IMR-90 (cell line): ENCODE data around the gene L1TD1. TPM values are rescaled to one million over a fixed set of nuclear protein-coding genes. Genes with fewer than 3 reads are reported as not detected.

Experiments used
- ATAC-seq: fragments of 200-7000 bp; cut with Tn5 transposase; 2 replicates; pipeline ENCODE4 v1.9.1; 2020; ENCODE audit warnings: low read depth, mild to moderate bottlenecking, moderate library complexity
- BruUV-seq: library from RNA; stranded (reverse); fragments of 400-500 nt; replicated peaks from 2 replicates; lab custom pipeline; 2021; lab: Mats Ljungman, UMichigan
- CTCF ChIA-PET: fragments of 300-600 bp; formaldehyde crosslinking; extraction: SDS; loops from one replicate; lab custom pipeline; 2021; ENCODE audit warnings: antibody characterized with exemption; lab: Yijun Ruan, JAX
- POLR2A ChIA-PET: fragments of 300-600 bp; sonication (Branson Sonifier 250); formaldehyde crosslinking; loops from one replicate; lab custom pipeline; 2022; ENCODE audit warnings: antibody characterized with exemption; ENCODE audit not compliant: unreplicated experiment; lab: Charles Lee
- DNase-seq: peaks from one replicate; pipeline ENCODE4 v3.0.0; 2013
- H2AFZ ChIP-seq: replicated peaks from 2 replicates; pipeline ENCODE3; 2013; ENCODE audit warnings: low read length, mild to moderate bottlenecking; ENCODE audit not compliant: poor library complexity
- H2AK5ac ChIP-seq: 2 replicates; pipeline ENCODE4 v1.6.1; 2013; ENCODE audit warnings: low read depth, low read length, inconsistent platforms
- H2AK9ac ChIP-seq: replicated peaks from 2 replicates; pipeline ENCODE3; 2013; ENCODE audit warnings: mild to moderate bottlenecking, low read depth, low read length, moderate library complexity; ENCODE audit not compliant: poor library complexity
- H2BK120ac ChIP-seq: 2 replicates; pipeline ENCODE4 v1.6.1; 2013; ENCODE audit warnings: low read depth, low read length, inconsistent platforms
- H2BK15ac ChIP-seq: 3 replicates; pipeline ENCODE4 v1.6.1; 2013; ENCODE audit warnings: low read depth, low read length, inconsistent platforms
- H2BK20ac ChIP-seq: 2 replicates; pipeline ENCODE4 v1.6.1; 2013; ENCODE audit warnings: low read depth, mild to moderate bottlenecking, inconsistent platforms, low read length, moderate library complexity
- H2BK5ac ChIP-seq: 2 replicates; pipeline ENCODE4 v1.6.1; 2013; ENCODE audit warnings: mild to moderate bottlenecking, low read depth, low read length, inconsistent platforms; ENCODE audit not compliant: poor library complexity, severe bottlenecking
- H3K14ac ChIP-seq: replicated peaks from 2 replicates; pipeline ENCODE4 v1.6.1; 2013; ENCODE audit warnings: low read depth, low read length, inconsistent platforms
- H3K18ac ChIP-seq: 2 replicates; pipeline ENCODE4 v1.6.1; 2013; ENCODE audit warnings: low read depth, low read length, control low read depth
- H3K23ac ChIP-seq: 2 replicates; pipeline ENCODE4 v1.6.1; 2013; ENCODE audit warnings: low read depth, low read length, inconsistent platforms
- H3K27ac ChIP-seq: 2 replicates; pipeline ENCODE4 v1.5.1; 2013; ENCODE audit warnings: mild to moderate bottlenecking, control low read depth, low read length; ENCODE audit not compliant: insufficient read depth
- H3K27me3 ChIP-seq: 2 replicates; pipeline ENCODE4 v1.6.1; 2013; ENCODE audit warnings: low read length; ENCODE audit not compliant: control insufficient read depth, insufficient read depth
- H3K36me3 ChIP-seq: 2 replicates; pipeline ENCODE4 v1.6.1; 2013; ENCODE audit warnings: low read length, mixed read lengths; ENCODE audit not compliant: control insufficient read depth, insufficient read depth
- H3K4ac ChIP-seq: 2 replicates; pipeline ENCODE4 v1.6.1; 2013; ENCODE audit warnings: low read depth, low read length, inconsistent platforms
- H3K4me1 ChIP-seq: 2 replicates; pipeline ENCODE4 v1.6.1; 2013; ENCODE audit warnings: low read length, mixed read lengths; ENCODE audit not compliant: control insufficient read depth, insufficient read depth
- H3K4me2 ChIP-seq: 2 replicates; pipeline ENCODE4 v1.6.1; 2013; ENCODE audit warnings: low read depth, mild to moderate bottlenecking, control low read depth, low read length, moderate library complexity
- H3K4me3 ChIP-seq: 2 replicates; pipeline ENCODE4 v1.5.1; 2013; ENCODE audit warnings: low read depth, mild to moderate bottlenecking, control low read depth, low read length, moderate library complexity; ENCODE audit not compliant: insufficient read depth
- H3K56ac ChIP-seq: 2 replicates; pipeline ENCODE4 v1.6.1; 2013; ENCODE audit warnings: low read length, inconsistent platforms; ENCODE audit not compliant: insufficient read depth; ENCODE audit errors: extremely low read depth
- H3K79me1 ChIP-seq, 2 experiments: 2 replicates each; pipeline ENCODE4 v1.6.1; 2013; ENCODE audit warnings: low read length in 2 of 2, inconsistent platforms in 1 of 2, low read depth in 1 of 2
- H3K9ac ChIP-seq: 2 replicates; pipeline ENCODE4 v1.6.1; 2013; ENCODE audit warnings: low read depth, low read length, control low read depth
- H3K9me1 ChIP-seq: 2 replicates; pipeline ENCODE4 v1.6.1; 2013; ENCODE audit warnings: low read length, inconsistent platforms; ENCODE audit not compliant: insufficient read depth
- H3K9me3 ChIP-seq: 2 replicates; pipeline ENCODE4 v1.6.1; 2013; ENCODE audit warnings: low read length; ENCODE audit not compliant: control insufficient read depth, insufficient read depth
- H4K20me1 ChIP-seq: 2 replicates; pipeline ENCODE4 v1.6.1; 2013; ENCODE audit warnings: low read length, inconsistent platforms; ENCODE audit not compliant: insufficient read depth
- H4K5ac ChIP-seq: 2 replicates; pipeline ENCODE4 v1.6.1; 2013; ENCODE audit warnings: mild to moderate bottlenecking, low read depth, low read length, control low read depth
- H4K8ac ChIP-seq, 2 experiments: 2 replicates each; pipeline ENCODE4 v1.6.1; 2013; ENCODE audit warnings: low read depth in 2 of 2, low read length in 2 of 2, control low read depth in 1 of 2, inconsistent platforms in 1 of 2
- H4K91ac ChIP-seq: 2 replicates; pipeline ENCODE4 v1.6.1; 2013; ENCODE audit warnings: low read depth, low read length, inconsistent platforms; ENCODE audit not compliant: insufficient read depth
- BHLHE40 ChIP-seq: fragments of 150-350 bp; IDR thresholded peaks from 2 replicates; pipeline ENCODE4 v1.6.1; 2016; ENCODE audit warnings: mild to moderate bottlenecking, low read depth, low read length
- CEBPB ChIP-seq: IDR thresholded peaks from 2 replicates; pipeline ENCODE4 v1.6.1; 2012; ENCODE audit warnings: low read depth, low read length, improper control_type of control experiment
- CHD1 ChIP-seq: IDR thresholded peaks from 2 replicates; pipeline ENCODE4 v1.6.1; 2012; ENCODE audit warnings: low read depth, low read length, improper control_type of control experiment
- ELK1 ChIP-seq: fragments of 150-350 bp; IDR thresholded peaks from 2 replicates; pipeline ENCODE4 v1.6.1; 2016; ENCODE audit warnings: low read depth, mild to moderate bottlenecking, low read length, moderate library complexity, borderline replicate concordance
- MAFK ChIP-seq: IDR thresholded peaks from 2 replicates; pipeline ENCODE4 v1.6.1; 2012; ENCODE audit warnings: low read depth, low read length, improper control_type of control experiment
- MAZ ChIP-seq: IDR thresholded peaks from 2 replicates; pipeline ENCODE4 v1.6.1; 2012; ENCODE audit warnings: low read depth, mild to moderate bottlenecking, low read length, improper control_type of control experiment, moderate library complexity, borderline replicate concordance
- MXI1 ChIP-seq: IDR thresholded peaks from 2 replicates; pipeline ENCODE4 v1.6.1; 2012; ENCODE audit warnings: low read depth, mild to moderate bottlenecking, low read length, moderate library complexity, borderline replicate concordance
- NFE2L2 ChIP-seq: fragments of 150-350 bp; IDR thresholded peaks from 2 replicates; pipeline ENCODE4 v1.6.1; 2016; ENCODE audit warnings: low read depth, mild to moderate bottlenecking, low read length
- POLR2A ChIP-seq: IDR thresholded peaks from 2 replicates; pipeline ENCODE4 v1.6.1; 2012; ENCODE audit warnings: mild to moderate bottlenecking, low read depth, low read length
- RAD21 ChIP-seq: IDR thresholded peaks from 2 replicates; pipeline ENCODE4 v1.6.1; 2012; ENCODE audit warnings: low read length, improper control_type of control experiment
- RCOR1 ChIP-seq: IDR thresholded peaks from 2 replicates; pipeline ENCODE4 v1.6.1; 2012; ENCODE audit warnings: mild to moderate bottlenecking, low read length, improper control_type of control experiment; ENCODE audit not compliant: insufficient replicate concordance
- SMC3 ChIP-seq: fragments of 150-350 bp; IDR thresholded peaks from 2 replicates; pipeline ENCODE4 v1.6.1; 2016; ENCODE audit warnings: low read depth, mild to moderate bottlenecking, antibody characterized with exemption, low read length, moderate library complexity
- USF2 ChIP-seq: fragments of 150-350 bp; IDR thresholded peaks from 2 replicates; pipeline ENCODE4 v1.6.1; 2017; ENCODE audit warnings: mild to moderate bottlenecking, antibody characterized with exemption, low read length, low read depth
- WGBS, 2 experiments: methylation state at CpG; one replicate each; pipeline versions ENCODE4 v1.1.5 to v1.1.7; 2013; ENCODE audit warnings: missing lambda C conversion rate in 2 of 2; ENCODE audit not compliant: insufficient read length in 1 of 2; ENCODE audit errors: extremely low coverage in 2 of 2; 5-methylcytosine and 5-hydroxymethylcytosine counted together
- dilution Hi-C: fragments of 300-500 bp; cut with HindIII; formaldehyde crosslinking; loops from one replicate; pipeline ENCODE4 v1.14.3; 2018; ENCODE audit warnings: low sequenced_read_pairs; ENCODE audit not compliant: unreplicated experiment
- in situ Hi-C: fragments of 300-500 bp; cut with MboI; formaldehyde crosslinking; loops from 3 replicates; pipeline ENCODE4 v1.14.3; 2019; ENCODE audit warnings: low sequenced_read_pairs, inconsistent platforms, mixed read lengths
- intact Hi-C: fragments of 100-400 bp; cut with micrococcal nuclease; formaldehyde crosslinking; loops from 2 replicates; pipeline ENCODE4 v1.10.0; 2022
- polyA plus RNA-seq, 3 experiments: library from polyadenylated mRNA; depleted of rRNA; stranded (reverse); fragments of >200 nt; gene quantifications; 2 replicates each; pipeline ENCODE4 v1.2.3, GENCODE V29; 2012; ENCODE audit warnings: low replicate concordance in 1 of 3
- total RNA-seq: library from RNA; depleted of rRNA; stranded (reverse); fragments of >200 nt; gene quantifications from 2 replicates; pipeline ENCODE4 v1.2.3, GENCODE V29; 2012

L1TD1 gene
- total and polyA plus RNA-seq, 2 of the 4 experiments (the other 2 are of a cell fraction): not detected

DNA sequence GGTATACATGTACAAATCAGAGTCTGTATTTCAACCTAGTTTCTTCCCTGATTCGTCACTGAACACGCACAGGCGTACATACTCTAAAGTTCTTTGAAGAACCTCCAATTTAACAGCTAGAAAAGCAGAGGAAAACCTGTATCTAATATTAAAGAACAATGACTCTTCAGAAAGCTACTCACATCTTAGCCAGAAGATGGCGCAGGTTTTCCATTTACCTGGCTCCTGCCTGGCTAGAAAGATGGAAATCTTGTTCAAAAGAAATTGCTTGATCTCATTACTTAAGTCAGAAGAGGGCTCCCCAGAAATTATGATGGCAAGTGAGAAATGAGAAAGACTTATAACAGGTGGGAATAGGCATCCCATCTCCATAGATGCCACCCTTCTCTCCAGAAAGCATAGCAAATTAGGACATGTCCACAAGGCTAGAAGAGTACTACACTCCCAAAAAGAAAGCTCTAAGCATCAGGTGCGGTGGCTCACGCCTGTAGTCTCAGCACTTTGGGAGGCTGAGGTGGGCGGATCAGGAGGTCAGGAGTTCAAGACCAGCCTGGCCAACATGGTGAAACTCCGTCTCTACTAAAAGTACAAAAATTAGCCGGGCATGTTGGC lies 19.0 kb upstream of the L1TD1 start (continued):
- TF ChIP-seq MXI1: no peak

DNA sequence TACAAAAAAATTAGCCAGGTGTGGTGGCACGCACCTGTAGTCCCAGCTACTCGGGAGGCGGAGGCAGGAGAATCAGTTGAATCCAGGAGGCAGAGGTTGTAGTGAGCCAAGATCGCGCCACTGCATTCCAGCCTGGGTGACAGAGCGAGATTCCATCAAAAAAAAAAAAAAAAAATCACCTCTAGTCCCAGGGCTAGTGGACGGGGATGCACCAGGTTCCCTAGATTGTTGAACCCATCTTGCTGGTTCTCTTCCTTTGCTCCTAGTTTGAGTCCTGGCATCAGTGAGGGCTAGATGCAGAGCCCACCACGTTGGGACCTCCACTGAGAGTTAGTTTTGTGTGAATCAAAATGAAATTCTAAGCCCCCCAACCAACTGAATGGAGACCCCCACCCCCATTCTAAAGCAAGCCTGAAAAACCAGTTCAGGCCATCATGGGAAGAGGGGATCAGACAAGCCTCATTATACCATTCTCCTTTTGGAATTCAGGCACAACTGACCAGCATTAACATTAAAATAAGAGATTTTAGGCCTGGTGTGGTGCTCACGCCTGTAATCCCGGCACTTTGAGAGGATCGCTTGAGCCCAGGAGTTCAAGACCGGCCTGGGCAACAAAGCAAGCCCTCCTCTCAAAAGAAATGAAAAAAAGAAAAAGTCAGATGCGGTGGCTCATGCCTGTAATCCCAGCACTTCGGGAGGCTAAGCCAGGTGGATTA lies 17.9 kb upstream of the L1TD1 start:
- Histone ChIP-seq H3K4ac (no peak overlapping the region), H2AK9ac (no peak overlapping the region), H2BK5ac (no peak overlapping the region), H3K9ac (no peak overlapping the region), H3K9me3 (no peaks in the 10 kb centered on the region), H3K4me1 (no peaks in the 10 kb centered on the region), H3K36me3 (no peaks in the 10 kb centered on the region), H2BK20ac (no peak overlapping the region), H3K18ac (no peak overlapping the region), H3K4me3 (no peak overlapping the region), H2BK120ac (no peak overlapping the region), H3K14ac (no peak overlapping the region), H3K27ac (no peak overlapping the region), H4K20me1 (no peaks in the 10 kb centered on the region), H3K23ac (no peak overlapping the region), H3K9me1 (no peaks in the 10 kb centered on the region), H3K79me1 (no peaks in the 10 kb centered on the region), H4K5ac (no peak overlapping the region), H2AFZ (no peak overlapping the region), H3K56ac (no peak overlapping the region), H4K91ac (no peak overlapping the region), H3K27me3 (no peaks in the 10 kb centered on the region; the same call in none of the 2 replicates), H3K4me2 (no peak overlapping the region), H4K8ac (no peak overlapping the region), H2AK5ac (no peak overlapping the region), H2BK15ac (no peak overlapping the region)
- 75% methylated on average over 2 of the region's 14 CpGs; no CpG with 5 or more reads in 1 of the 2 experiments for whole genome bisulfite sequencing, 2 experiments
- DNase-seq (no peak), ATAC-seq (no peak)
- ChIA-PET CTCF (interaction anchor here (0.6 to 1.8 kb wide), 6 partner anchors 8 to 569 kb away, joined by 4 to 8 read pairs (median 4); no protein-coding TSS in a partner anchor), POLR2A (no interaction called here)
- dilution Hi-C loops: no loop called here
- in situ Hi-C loops: loop anchor here (5.0 to 25.0 kb wide), 2 partner anchors 231 to 561 kb away; no protein-coding TSS in a partner anchor
- intact Hi-C loops: no loop called here
- no TSS peak for BruUV-seq
- TF ChIP-seq POLR2A (no peak), CHD1 (no peak), BHLHE40 (no peak), MXI1 (no peak), MAZ (no peak), USF2 (no peak), RAD21 (no peak), RCOR1 (no peak), MAFK (no peak), ELK1 (no peak), CEBPB (no peak), NFE2L2 (no peak), SMC3 (no peak)
